ENCODE results near the gene KRTAP20-3. TPM values are rescaled to one million over a fixed set of nuclear protein-coding genes. Genes with fewer than 3 reads are reported as not detected.

The KRTAP20-3 gene
- not detected for polyA plus RNA-seq (2013, experiment 1 of 2; ENCODE audit: insufficient read length)
- not detected for polyA plus RNA-seq (2013, experiment 2 of 2; ENCODE audit: insufficient read length)

DNA sequence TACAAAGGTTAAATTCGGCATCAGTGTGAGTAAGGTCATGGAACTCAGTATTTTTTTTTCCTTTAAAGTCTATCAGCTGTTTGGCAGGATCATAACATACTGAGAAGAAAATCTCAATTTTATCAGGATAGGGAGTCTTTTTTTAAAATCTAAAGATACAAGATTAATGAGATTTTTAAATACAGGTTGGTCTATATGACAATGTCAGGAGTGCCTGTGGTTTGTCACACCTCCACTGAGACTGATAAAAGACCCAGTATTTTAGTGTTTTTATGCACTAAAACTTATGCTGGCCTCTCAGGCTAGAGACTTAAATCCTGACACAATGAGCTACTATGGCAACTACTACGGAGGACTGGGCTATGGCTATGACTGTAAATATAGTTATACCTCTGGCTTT lies at the start of gene KRTAP20-3:
Gene KRTAP20-3, plus strand, starts transcription at position 301 of the 400 bp plus-strand sequence.
- no peak for DNase-seq

DNA sequence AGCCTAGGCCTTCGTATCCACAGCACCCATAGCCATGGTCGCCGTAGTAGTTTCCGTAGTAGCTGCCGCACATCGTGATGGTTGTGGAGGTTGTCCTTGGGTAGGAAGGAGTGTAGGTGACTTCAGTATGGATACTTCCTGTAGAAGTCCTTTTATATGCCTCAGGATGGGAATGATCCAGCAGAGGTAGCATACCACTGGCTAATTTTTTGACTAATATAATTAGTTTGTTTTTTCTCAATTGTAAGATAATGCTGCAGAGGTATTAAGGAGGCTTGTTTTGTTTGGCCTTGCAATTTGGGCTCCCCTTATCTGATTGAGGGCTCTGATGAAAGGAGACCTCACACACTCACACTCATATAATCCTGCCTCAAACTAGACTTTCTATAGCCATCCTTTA lies 43.9 kb upstream of the KRTAP20-3 start, which contains the start of gene KRTAP6-2:
Gene KRTAP6-2, minus strand, starts transcription at position 101 of the 400 bp plus-strand sequence. Its CDS starts 28 bp downstream, at position 73.
- no peak for DNase-seq

DNA sequence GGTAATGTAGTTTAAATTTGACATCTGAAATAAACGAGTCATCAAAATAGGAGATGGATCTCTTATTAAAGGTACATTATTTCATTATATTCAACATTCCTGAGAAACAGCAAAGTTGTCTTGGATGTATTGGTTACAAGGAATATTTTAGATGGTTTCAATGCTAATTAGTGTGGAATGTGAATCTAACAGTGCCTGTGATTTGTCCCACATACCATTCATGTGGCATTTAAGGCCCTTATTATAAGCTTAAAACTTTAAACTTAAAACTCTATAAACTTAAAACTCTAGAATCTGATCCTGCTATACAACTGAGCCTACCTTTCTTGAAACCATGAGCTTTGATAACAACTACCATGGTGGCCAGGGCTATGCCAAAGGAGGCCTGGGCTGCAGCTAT lies 41.9 kb upstream of the KRTAP20-3 start, which contains the start of gene KRTAP22-1:
Gene KRTAP22-1, plus strand, starts transcription at position 301 of the 400 bp plus-strand sequence.
- no peak for DNase-seq

DNA sequence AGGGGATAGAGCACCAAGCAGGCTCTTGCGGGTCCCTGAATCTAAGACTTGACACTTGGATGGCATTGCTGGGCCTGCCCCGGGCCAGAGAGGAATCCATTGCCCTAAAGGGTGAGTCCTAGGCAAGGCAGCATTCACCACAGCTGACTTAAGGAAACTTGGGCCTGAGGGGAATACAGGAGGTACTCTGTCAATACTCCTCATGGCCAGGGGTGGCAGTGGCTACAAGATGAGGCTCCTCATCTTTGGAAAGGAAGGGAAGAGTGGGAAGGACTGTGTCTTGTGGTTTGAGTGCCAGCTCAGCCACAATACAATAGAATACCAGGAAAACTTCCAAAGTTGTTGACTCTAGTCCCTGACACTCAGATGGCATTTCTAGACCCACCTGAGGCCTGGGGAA lies 36.7 kb upstream of the KRTAP20-3 start:
- no peak for DNase-seq

DNA sequence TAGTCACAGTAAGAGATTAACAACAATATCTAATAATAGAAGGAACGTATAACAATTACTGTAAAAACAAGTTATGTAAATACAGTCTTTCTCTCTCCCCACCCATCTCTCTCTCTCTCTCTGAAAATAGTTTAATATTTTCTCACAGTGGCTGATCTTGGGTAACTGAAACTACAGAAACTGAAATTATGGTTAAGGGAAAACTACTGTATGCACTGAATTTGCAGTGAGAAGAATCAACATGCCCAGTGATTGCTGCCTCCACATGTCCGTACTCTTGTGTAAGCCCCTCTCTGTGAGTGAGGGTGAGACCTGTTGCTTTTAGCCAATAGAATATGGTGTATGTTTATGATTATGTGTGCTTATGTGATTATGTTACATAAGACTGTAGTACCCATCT lies 30.5 kb upstream of the KRTAP20-3 start:
- DNase-seq = no peak

DNA sequence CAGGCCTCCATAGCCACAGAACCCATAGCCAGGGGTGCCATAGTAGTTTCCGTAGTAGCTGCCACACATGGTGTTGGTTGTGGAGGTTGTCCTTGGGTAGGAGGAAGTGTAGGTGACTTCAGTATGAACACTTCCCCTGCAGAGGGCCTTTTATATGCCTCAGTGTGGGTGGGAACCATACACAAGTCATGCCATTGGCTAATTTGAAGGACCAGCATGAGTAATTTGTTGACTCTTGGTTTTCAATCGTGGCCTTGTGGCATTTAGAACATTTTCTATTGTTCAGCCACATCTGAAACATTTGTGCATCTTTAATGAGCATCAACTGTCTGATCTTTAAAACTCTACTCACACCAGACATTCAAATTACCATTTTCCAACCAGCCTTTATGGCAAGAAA lies 28.8 kb upstream of the KRTAP20-3 start, which contains the start of gene KRTAP6-1:
Gene KRTAP6-1, minus strand, starts transcription at position 95 of the 400 bp plus-strand sequence. Its CDS starts 26 bp downstream, at position 69.
- no peak for DNase-seq

DNA sequence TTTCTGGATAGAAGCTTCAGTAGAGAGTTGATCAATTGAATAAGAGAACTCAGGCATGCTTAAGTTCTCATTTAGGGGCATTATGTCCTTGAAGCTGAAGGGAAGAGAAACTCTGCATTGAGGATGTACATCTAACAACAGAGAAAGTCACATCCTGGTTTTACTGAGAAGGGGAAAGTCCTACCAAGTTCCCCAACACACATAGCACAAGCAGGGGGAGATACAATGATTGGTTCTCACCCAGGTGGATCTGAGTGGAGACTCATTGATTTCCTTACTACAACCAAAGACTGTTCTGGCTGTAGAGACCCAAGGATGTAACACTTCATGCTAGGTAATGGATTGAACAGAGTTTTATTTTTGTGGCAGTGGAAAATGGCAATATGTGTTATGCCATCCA lies 27.5 kb upstream of the KRTAP20-3 start:
- DNase-seq = no peak

DNA sequence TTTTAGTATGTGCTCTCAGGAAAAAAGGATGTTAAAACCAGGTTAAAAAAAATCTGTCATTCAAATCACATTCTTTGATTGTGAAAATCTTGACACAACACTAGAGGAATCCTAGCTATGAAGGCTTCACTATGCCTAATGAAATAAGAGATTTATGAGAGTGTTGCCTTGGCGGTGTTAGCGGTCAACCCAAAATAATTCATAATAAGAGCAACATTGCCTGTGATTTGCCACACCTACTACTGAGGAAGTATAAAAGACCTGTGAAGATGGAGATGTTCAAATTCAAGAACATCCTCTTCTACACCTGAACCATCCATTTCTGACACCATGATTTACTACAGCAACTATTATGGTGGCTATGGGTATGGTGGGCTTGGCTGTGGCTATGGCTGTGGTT lies 26.5 kb upstream of the KRTAP20-3 start, which contains the start of gene KRTAP20-1:
Gene KRTAP20-1, plus strand, starts transcription at position 301 of the 400 bp plus-strand sequence. Its CDS starts 30 bp downstream, at position 331.
- no peak for DNase-seq

DNA sequence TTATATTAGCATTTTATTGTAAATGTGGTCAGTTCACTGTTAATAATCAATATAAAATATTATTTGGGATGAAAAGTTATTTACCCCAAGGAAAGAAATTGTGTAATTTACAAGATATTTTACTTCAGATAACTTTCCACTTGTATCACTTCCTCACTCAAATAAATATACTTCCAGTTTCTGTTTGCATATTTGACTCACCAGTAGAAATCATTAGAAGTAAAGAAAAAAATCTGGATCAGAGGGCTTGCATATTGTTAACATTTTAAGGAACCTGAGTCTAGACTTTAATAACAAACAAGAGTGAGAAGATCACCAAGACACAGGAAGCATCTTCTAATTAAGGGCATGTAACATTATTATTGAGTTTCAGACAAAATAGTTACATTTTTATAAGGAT lies 22.6 kb upstream of the KRTAP20-3 start:
- DNase-seq = no peak

DNA sequence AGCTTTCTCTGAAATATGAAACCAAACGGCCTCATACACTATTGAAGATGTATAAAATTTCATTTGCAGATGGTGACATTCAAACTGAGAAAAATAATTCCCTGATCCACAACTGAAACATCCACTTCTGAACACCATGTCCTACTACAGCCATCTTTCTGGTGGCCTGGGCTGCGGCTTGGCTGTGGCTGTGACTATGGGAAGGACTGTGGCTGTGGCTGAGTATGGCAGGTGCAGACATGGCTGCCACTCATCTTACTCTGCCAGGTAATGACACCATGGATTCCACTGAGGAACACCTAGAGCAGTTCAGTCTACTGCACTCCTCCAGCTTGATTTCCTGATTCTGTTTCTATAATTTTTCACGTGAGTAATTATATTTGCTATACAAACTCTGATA lies 22.1 kb upstream of the KRTAP20-3 start, which contains the start of gene KRTAP20-4:
Gene KRTAP20-4, plus strand, starts transcription at position 106 of the 400 bp plus-strand sequence.
- DNase-seq = no peak

DNA sequence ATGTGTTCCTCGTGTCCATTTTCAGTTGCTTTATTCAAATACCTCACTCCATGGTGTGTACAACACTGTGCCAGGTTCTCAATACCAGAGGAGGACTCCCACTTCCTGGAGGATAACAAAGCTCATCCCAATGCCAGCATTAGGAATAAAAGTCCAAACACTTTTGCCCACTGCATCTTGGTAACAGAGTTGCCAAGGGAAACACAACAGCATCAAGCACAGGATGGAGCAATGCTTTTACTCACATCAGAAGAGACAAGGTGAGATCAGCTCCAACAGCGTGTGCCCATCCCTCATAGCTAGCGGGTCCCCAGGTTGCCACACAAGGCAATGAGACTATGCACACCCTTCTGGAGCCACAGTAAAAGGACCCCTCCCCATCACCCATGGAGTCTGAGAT lies 19.3 kb upstream of the KRTAP20-3 start:
- no peak for DNase-seq

DNA sequence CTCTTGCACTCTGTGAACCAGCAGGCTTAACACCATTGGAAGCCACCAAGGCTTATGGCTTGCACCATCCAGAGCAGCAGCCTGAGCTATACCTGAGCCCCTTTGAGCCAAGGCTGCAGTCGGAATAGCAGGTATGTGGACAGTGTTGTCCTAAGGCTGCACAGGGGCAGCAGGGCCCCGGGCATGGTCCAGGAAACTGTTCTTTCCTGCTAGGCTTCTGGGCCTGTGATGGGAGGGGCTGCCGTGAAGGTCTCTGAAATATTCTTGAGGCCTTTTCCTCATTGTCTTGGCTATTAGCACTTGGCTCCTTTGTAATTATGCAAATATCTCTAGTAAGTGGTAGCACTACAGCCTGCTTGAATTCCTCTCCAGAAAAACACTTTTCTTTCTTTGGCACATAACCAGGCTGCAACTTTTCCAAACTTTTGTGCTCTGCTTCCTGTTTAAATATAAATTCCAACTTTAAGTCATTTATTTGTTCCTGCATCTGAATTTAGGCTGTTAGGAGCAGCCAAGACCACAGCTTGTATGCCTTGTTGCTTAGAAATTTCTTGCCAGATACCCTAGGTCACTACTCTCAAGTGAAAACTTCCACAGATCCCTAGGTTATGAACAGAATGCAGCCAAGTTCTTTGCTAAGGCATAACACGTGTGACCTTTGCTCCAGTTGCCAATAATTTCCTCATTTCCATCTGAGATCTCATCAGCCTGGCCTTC lies 17.1 kb upstream of the KRTAP20-3 start:
- no peak for DNase-seq

DNA sequence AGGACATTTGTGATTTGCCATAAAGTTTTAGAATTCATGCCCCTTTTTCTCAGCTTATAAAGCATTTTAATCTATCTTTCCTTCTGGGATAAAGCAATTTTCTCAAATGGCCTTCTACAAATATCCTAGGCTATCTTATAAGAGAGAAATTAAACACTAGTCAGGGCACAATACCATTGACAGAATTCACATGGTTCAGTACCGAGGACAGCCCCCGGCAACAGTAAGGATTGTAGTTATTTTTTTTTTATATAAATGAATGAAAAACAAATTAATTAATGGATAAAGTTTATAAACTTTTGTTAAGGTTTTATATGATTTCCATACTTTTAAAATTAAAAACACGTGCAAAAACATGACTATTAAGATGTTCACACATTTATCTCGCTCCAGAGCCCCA lies 14.6 kb upstream of the KRTAP20-3 start:
- no peak for DNase-seq

DNA sequence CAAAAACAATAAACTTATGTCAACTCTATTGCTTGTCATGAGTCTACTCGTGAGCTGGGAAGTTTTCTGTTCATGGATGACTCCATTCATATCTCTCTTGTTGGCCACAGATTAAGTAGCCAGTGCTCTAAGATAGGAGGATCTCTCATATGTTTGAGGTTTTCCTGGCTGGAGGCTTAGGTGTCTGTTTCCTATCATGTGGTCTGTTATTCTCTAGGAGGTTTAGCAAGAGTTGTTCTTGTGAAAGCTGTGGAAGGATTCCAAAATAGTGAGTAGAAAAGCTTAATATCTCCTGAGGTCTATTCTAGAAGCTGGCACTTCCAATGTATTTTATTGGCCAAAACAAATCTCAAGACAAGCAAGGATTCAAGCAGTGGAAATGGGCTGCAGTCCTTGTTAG lies 13.5 kb upstream of the KRTAP20-3 start:
- no peak for DNase-seq

DNA sequence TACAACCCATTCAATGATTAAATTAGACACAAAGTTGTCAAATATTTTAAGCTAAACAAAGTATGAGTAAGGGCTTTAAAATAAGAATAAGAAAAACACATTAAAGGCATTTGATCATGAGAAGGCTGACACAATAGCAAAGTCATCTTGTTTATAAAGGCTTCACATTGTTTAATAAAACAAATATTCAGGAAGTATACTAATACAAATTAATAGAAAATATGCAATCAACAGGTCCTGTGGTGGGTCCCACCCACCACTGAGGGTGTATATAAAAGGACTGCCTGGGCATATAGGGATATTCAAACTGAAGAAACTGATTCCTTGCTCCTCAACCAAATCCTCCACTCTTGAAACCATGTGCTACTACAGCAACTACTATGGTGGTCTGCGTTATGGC lies 7.8 kb upstream of the KRTAP20-3 start, which contains the start of gene KRTAP20-2:
Gene KRTAP20-2, plus strand, starts transcription at position 301 of the 400 bp plus-strand sequence. Its CDS starts 58 bp downstream, at position 359.
- no peak for DNase-seq

DNA sequence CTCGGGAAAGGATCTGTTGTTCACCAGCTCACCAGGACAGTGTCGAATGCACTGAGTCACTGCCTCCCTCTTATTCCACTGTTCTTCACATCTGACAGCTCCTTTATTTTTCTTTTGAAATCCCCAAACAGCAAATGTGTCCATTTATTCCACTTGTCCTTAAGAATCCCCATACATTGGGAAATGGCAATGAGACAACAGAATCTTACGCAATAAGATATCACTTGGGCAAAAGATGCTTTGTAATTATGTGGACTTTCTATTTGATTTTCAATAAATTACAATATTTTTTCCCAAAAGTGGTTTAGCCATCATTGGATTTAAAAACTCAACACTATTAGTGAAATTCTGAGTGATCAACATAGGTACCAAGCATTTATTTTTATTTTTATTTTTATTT lies 4.0 kb upstream of the KRTAP20-3 start:
- DNase-seq = no peak

DNA sequence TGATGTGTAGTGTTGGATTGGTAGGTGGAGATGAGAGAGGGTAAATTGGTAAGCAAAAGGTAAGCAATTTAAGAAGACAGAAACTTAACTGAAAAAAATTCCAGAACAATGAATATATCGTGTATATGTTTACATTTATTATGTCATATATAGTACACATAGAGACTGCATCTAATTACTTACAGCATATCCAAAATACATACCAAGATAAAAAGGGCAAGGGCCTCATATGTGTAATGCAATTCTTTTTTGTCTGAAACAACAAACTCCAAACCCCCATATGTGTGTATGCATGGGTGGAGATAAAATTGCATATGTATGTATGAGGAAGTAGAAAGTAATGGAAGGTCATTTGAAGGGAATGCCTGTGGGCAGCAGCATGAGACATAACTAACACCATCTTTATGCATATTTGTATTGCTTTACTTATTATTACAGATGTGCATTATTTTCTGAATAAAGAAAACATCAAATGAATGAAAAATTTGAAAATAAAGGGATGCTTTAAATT lies 4.3 kb downstream of the KRTAP20-3 start:
- DNase-seq = no peak

DNA sequence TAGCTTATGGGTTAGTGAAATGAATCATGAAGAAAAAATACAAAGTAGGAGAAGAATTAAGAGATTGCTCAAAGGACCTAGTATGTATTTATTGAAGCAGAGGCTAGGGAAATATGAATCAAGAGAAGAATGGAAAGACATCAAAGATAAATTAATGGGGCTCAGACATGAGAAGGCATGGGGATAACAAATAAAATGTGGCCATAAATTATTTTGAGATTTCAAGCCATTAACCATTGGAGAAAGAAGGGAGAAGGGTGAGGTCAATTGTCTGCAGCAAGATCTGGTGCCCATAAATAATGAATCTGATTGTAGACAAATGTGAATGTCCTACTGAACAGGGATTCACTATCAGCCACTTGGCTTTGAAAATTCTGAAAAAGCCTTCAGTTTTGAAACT lies 10.2 kb downstream of the KRTAP20-3 start:
- DNase-seq = no peak

DNA sequence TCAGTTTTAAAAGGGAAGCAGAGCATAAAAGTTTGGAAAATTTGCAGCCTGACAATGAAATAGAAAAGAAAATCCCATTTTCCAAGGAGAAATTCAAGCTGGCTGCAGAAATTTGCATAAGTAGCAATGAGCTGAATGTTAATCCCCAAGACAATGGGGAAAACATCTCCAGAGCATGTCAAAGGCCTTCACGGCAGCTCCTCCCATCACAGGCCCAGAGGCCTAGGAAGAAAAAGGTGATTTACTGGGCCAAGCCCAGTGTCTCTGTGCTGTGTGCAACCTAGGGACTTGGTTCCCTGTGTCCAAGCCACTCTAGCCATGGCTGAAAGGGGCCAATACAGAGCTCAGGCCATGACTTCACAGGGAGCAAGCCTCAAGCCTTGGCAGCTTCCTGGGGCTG lies 26.1 kb downstream of the KRTAP20-3 start:
- no peak for DNase-seq

DNA sequence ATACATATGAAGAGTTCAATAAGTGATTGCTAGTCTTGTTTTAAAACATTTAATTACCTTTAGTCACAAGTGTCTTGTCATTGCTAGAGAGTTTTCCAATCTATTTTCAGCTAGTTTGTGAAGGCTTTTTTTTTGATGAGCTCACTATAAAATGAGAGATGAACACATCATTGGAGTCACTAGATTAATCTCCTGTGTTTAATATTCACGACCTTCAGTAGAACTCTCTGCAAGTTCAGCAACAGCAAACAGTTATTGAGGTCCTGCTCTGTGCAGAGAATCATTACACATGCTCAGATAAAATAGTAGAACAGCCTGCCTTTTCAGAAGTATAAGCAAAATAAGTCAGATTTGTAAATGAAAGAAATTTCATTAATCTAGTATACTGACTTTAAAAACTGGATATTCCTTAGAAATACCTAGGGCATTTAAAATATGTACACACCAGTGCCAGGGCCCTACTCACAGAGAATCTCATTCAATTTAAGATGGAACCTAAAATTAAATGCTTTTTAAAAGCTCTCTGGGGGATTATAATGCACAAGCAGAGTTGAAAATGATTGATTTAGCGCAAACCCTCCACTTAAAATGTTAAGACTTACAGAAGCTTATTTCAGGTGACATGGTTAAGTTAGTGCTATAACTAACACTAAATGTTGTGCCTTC lies 30.5 kb downstream of the KRTAP20-3 start:
- DNase-seq = no peak

DNA sequence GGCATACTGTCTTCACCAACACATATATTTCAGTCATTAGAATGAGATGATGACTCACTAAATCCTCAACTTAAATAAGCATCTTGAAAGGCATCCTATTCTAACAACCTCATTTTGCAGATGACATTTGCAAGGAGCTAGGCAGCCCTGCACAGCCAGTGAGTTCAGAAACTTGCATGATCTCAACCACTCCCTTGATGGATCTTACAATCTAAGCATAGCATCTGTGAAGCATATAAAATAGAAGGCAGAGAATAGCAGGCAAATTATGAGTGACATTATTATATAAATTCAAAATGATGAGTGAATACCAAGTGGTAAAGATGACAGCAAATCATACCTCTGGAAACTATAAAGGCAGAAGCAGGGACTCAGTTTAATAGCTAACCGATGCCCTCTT lies 31.6 kb downstream of the KRTAP20-3 start:
- DNase-seq = peak; percentile 22

DNA sequence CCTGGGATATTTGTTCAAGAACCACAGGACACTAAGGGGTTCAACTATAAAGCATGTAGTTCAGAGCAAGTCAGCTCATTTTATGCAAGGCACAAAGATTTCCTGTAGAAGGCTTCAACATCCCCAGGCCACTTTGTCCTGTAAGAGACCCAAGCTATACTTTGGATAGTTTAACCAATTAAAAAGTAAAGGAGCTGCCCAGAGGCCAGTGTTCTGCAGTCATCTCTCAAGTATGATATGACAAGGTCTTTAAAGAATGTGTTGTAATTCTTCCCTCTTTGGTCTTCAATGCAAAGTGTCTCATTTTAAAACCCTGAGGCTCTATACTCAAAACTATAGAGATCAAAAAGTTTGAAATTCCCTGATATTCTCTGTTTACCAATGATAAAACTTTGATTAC lies 34.1 kb downstream of the KRTAP20-3 start:
- peak; percentile 64 for DNase-seq

DNA sequence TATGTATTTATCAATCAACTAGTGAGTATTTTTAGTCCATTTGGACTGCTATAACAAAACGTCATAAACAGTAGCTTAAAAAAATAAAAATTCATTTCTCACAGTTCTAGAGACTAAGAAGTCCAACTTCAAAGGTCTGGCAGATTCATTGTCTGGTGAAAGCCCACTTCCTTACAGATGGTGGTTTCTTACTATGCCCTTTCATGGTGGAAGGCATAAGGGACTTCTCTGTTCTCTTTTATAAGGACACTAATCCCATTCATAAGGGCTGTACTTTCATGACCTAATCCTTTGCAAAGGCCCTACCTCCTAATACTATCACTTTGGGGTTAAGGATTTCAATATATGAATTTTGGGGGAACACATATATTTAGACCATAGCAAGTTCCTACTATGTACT lies 37.9 kb downstream of the KRTAP20-3 start:
- DNase-seq = no peak
